Hepatocyte (in vitro differentiated cells): Measurements from ENCODE around the gene ONECUT3.

Experiments used
- EZH2 ChIP-seq: fragments of 200-600 bp; sonication (generic); IDR thresholded peaks from 2 replicates; pipeline ENCODE4 v1.6.1; 2016; ENCODE audit warnings: antibody characterized with exemption, mild to moderate bottlenecking, borderline replicate concordance
- TF ChIP-seq, protein P1 (sequence below): fragments of 200-600 bp; sonication (generic); IDR thresholded peaks from 2 replicates; pipeline ENCODE4 v1.5.1; 2016; ENCODE audit warnings: antibody characterized with exemption, mild to moderate bottlenecking; ENCODE audit not compliant: poor library complexity

- TF ChIP-seq, protein P1, sequence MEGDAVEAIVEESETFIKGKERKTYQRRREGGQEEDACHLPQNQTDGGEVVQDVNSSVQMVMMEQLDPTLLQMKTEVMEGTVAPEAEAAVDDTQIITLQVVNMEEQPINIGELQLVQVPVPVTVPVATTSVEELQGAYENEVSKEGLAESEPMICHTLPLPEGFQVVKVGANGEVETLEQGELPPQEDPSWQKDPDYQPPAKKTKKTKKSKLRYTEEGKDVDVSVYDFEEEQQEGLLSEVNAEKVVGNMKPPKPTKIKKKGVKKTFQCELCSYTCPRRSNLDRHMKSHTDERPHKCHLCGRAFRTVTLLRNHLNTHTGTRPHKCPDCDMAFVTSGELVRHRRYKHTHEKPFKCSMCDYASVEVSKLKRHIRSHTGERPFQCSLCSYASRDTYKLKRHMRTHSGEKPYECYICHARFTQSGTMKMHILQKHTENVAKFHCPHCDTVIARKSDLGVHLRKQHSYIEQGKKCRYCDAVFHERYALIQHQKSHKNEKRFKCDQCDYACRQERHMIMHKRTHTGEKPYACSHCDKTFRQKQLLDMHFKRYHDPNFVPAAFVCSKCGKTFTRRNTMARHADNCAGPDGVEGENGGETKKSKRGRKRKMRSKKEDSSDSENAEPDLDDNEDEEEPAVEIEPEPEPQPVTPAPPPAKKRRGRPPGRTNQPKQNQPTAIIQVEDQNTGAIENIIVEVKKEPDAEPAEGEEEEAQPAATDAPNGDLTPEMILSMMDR: no peak
- TF ChIP-seq EZH2: no peak
These were observed 34.6 kb upstream of the ONECUT3 start for GRCh38 chr19:1718420-1719291.
